ENCODE measurements around the gene SRSF7.

- TF ChIP-seq POLR2A (IDR thresholded peaks at IDR 0.05) (no peak), CTCF (IDR thresholded peaks at IDR 0.05) (no peak)
Observed at GRCh38 chr2:38716185-38716584, 35.0 kb downstream of the SRSF7 start.

Data from uterus (tissue), 2 donors.